WTC11 (cell line): ENCODE results near the gene RAPSN.

ENCODE experiments used
- ESRRA ChIP-seq: sonication (generic); formaldehyde crosslinking; IDR thresholded peaks from 2 replicates; pipeline ENCODE4 v1.8.1; 2022; ENCODE audit warnings: mild to moderate bottlenecking, missing genetic modification reagents, borderline replicate concordance
- KAT7 ChIP-seq: sonication (generic); formaldehyde crosslinking; IDR thresholded peaks from 2 replicates; pipeline ENCODE4 v1.8.1; 2023; ENCODE audit warnings: missing genetic modification reagents, mild to moderate bottlenecking, borderline replicate concordance
- MAX ChIP-seq: sonication (generic); formaldehyde crosslinking; IDR thresholded peaks from 2 replicates; pipeline ENCODE4 v1.8.0; 2022; ENCODE audit warnings: mild to moderate bottlenecking, missing genetic modification reagents
- NR3C1 ChIP-seq: sonication (generic); formaldehyde crosslinking; conservative IDR thresholded peaks from 2 replicates; pipeline ENCODE4 v1.8.1; 2023; ENCODE audit warnings: low read depth, mild to moderate bottlenecking, missing genetic modification reagents
- SP1 ChIP-seq: sonication (generic); formaldehyde crosslinking; conservative IDR thresholded peaks from 2 replicates; pipeline ENCODE4 v1.8.1; 2022; ENCODE audit warnings: missing genetic modification reagents
- TP53 ChIP-seq: sonication (generic); formaldehyde crosslinking; IDR thresholded peaks from 2 replicates; pipeline ENCODE4 v1.8.1; 2023; ENCODE audit warnings: mild to moderate bottlenecking, missing genetic modification reagents
- ZNF416 ChIP-seq: fragments of 250-450 bp; sonication (Bioruptor Pico); IDR thresholded peaks from 2 replicates; pipeline ENCODE4 v1.9.0; 2021; ENCODE audit warnings: mild to moderate bottlenecking, inconsistent platforms
- TF ChIP-seq, protein P1 (sequence below): fragments of 200-600 bp; IDR thresholded peaks from 2 replicates; pipeline ENCODE4 v1.8.0; 2022; ENCODE audit warnings: antibody characterized with exemption
- TF ChIP-seq, protein P2 (sequence below): sonication (generic); formaldehyde crosslinking; IDR thresholded peaks from 2 replicates; pipeline ENCODE4 v1.8.1; 2022; ENCODE audit warnings: missing genetic modification reagents, borderline replicate concordance
- TF ChIP-seq, protein P3 (sequence below): sonication (generic); formaldehyde crosslinking; IDR thresholded peaks from 2 replicates; pipeline ENCODE4 v1.8.0; 2022; ENCODE audit warnings: missing genetic modification reagents
- TF ChIP-seq, protein P4 (sequence below): sonication (generic); formaldehyde crosslinking; IDR thresholded peaks from 2 replicates; pipeline ENCODE4 v1.8.1; 2023; ENCODE audit warnings: mild to moderate bottlenecking, missing genetic modification reagents, borderline replicate concordance

- TF ChIP-seq, protein P1, sequence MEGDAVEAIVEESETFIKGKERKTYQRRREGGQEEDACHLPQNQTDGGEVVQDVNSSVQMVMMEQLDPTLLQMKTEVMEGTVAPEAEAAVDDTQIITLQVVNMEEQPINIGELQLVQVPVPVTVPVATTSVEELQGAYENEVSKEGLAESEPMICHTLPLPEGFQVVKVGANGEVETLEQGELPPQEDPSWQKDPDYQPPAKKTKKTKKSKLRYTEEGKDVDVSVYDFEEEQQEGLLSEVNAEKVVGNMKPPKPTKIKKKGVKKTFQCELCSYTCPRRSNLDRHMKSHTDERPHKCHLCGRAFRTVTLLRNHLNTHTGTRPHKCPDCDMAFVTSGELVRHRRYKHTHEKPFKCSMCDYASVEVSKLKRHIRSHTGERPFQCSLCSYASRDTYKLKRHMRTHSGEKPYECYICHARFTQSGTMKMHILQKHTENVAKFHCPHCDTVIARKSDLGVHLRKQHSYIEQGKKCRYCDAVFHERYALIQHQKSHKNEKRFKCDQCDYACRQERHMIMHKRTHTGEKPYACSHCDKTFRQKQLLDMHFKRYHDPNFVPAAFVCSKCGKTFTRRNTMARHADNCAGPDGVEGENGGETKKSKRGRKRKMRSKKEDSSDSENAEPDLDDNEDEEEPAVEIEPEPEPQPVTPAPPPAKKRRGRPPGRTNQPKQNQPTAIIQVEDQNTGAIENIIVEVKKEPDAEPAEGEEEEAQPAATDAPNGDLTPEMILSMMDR, result no peak
- TF ChIP-seq, protein P2, sequence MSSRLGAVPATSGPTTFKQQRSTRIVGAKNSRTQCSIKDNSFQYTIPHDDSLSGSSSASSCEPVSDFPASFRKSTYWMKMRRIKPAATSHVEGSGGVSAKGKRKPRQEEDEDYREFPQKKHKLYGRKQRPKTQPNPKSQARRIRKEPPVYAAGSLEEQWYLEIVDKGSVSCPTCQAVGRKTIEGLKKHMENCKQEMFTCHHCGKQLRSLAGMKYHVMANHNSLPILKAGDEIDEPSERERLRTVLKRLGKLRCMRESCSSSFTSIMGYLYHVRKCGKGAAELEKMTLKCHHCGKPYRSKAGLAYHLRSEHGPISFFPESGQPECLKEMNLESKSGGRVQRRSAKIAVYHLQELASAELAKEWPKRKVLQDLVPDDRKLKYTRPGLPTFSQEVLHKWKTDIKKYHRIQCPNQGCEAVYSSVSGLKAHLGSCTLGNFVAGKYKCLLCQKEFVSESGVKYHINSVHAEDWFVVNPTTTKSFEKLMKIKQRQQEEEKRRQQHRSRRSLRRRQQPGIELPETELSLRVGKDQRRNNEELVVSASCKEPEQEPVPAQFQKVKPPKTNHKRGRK (CRISPR knock-in tag), result no peak
- no peak for TF ChIP-seq KAT7 (CRISPR knock-in tag)
- TF ChIP-seq TP53 (CRISPR knock-in tag), result no peak
- TF ChIP-seq, protein P3, sequence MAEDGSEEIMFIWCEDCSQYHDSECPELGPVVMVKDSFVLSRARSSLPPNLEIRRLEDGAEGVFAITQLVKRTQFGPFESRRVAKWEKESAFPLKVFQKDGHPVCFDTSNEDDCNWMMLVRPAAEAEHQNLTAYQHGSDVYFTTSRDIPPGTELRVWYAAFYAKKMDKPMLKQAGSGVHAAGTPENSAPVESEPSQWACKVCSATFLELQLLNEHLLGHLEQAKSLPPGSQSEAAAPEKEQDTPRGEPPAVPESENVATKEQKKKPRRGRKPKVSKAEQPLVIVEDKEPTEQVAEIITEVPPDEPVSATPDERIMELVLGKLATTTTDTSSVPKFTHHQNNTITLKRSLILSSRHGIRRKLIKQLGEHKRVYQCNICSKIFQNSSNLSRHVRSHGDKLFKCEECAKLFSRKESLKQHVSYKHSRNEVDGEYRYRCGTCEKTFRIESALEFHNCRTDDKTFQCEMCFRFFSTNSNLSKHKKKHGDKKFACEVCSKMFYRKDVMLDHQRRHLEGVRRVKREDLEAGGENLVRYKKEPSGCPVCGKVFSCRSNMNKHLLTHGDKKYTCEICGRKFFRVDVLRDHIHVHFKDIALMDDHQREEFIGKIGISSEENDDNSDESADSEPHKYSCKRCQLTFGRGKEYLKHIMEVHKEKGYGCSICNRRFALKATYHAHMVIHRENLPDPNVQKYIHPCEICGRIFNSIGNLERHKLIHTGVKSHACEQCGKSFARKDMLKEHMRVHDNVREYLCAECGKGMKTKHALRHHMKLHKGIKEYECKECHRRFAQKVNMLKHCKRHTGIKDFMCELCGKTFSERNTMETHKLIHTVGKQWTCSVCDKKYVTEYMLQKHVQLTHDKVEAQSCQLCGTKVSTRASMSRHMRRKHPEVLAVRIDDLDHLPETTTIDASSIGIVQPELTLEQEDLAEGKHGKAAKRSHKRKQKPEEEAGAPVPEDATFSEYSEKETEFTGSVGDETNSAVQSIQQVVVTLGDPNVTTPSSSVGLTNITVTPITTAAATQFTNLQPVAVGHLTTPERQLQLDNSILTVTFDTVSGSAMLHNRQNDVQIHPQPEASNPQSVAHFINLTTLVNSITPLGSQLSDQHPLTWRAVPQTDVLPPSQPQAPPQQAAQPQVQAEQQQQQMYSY (CRISPR knock-in tag), result no peak
- no peak for TF ChIP-seq SP1
- TF ChIP-seq, protein P4, sequence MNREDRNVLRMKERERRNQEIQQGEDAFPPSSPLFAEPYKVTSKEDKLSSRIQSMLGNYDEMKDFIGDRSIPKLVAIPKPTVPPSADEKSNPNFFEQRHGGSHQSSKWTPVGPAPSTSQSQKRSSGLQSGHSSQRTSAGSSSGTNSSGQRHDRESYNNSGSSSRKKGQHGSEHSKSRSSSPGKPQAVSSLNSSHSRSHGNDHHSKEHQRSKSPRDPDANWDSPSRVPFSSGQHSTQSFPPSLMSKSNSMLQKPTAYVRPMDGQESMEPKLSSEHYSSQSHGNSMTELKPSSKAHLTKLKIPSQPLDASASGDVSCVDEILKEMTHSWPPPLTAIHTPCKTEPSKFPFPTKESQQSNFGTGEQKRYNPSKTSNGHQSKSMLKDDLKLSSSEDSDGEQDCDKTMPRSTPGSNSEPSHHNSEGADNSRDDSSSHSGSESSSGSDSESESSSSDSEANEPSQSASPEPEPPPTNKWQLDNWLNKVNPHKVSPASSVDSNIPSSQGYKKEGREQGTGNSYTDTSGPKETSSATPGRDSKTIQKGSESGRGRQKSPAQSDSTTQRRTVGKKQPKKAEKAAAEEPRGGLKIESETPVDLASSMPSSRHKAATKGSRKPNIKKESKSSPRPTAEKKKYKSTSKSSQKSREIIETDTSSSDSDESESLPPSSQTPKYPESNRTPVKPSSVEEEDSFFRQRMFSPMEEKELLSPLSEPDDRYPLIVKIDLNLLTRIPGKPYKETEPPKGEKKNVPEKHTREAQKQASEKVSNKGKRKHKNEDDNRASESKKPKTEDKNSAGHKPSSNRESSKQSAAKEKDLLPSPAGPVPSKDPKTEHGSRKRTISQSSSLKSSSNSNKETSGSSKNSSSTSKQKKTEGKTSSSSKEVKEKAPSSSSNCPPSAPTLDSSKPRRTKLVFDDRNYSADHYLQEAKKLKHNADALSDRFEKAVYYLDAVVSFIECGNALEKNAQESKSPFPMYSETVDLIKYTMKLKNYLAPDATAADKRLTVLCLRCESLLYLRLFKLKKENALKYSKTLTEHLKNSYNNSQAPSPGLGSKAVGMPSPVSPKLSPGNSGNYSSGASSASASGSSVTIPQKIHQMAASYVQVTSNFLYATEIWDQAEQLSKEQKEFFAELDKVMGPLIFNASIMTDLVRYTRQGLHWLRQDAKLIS (CRISPR knock-in tag), result no peak
- no peak for TF ChIP-seq ESRRA
- no peak for TF ChIP-seq ZNF416 (CRISPR knock-in tag)
- TF ChIP-seq MAX (CRISPR knock-in tag), result no peak
- TF ChIP-seq NR3C1, result no peak
Observed at GRCh38 chr11:47396049-47396320, 53.0 kb downstream of the RAPSN start.
